ENCODE measurements around the gene MAP3K7CL. TPM values are rescaled to one million over a fixed set of nuclear protein-coding genes. Genes with fewer than 3 reads are reported as not detected.

MAP3K7CL gene
- 3.8 TPM for total RNA-seq

- ATAC-seq (no peak), DNase-seq (ENCODE audit: low spot score) (no peak)
These were observed at the start of gene MAP3K7CL for GRCh38 chr21:29130270-29130969. Gene MAP3K7CL (plus strand): TSS chr21:29130644. CDS start chr21:29133345, 2,701 bp downstream.

- no peak for ATAC-seq
- no peak for DNase-seq (ENCODE audit: low spot score)
These were observed 48.2 kb upstream of the MAP3K7CL start for GRCh38 chr21:29082046-29082815.

- no peak for DNase-seq (ENCODE audit: low spot score)
- ATAC-seq = no peak
These were observed 47.1 kb upstream of the MAP3K7CL start for GRCh38 chr21:29083306-29083705.

GRCh38 chr21:29084372-29084771 lies 46.1 kb upstream of the MAP3K7CL start:
- ATAC-seq (no peak), DNase-seq (ENCODE audit: low spot score) (no peak)

- no peak for DNase-seq (ENCODE audit: low spot score)
- ATAC-seq = no peak
These were observed 45.2 kb upstream of the MAP3K7CL start for GRCh38 chr21:29085106-29085752.

- ATAC-seq (no peak), DNase-seq (ENCODE audit: low spot score) (no peak)
These were observed 39.4 kb upstream of the MAP3K7CL start for GRCh38 chr21:29091033-29091432.

GRCh38 chr21:29092102-29092959 lies 38.1 kb upstream of the MAP3K7CL start:
- peak; percentile 83 for DNase-seq (ENCODE audit: low spot score)
- ATAC-seq = peak; percentile 87

- no peak for DNase-seq (ENCODE audit: low spot score)
- ATAC-seq = no peak
These were observed 34.0 kb upstream of the MAP3K7CL start for GRCh38 chr21:29096218-29097015.

- ATAC-seq (no peak), DNase-seq (ENCODE audit: low spot score) (no peak)
These were observed 32.3 kb upstream of the MAP3K7CL start for GRCh38 chr21:29098156-29098555.

GRCh38 chr21:29102791-29103257 lies 27.6 kb upstream of the MAP3K7CL start:
- ATAC-seq = peak; percentile 78
- DNase-seq (ENCODE audit: low spot score) = no peak

GRCh38 chr21:29104239-29104708 lies 26.2 kb upstream of the MAP3K7CL start:
- DNase-seq (ENCODE audit: low spot score) = no peak
- no peak for ATAC-seq

- ATAC-seq (no peak), DNase-seq (ENCODE audit: low spot score) (no peak)
These were observed 25.2 kb upstream of the MAP3K7CL start for GRCh38 chr21:29105218-29105617.

- no peak for ATAC-seq
- DNase-seq (ENCODE audit: low spot score) = no peak
These were observed 15.5 kb upstream of the MAP3K7CL start for GRCh38 chr21:29114765-29115500.

GRCh38 chr21:29115899-29116298 lies 14.5 kb upstream of the MAP3K7CL start:
- ATAC-seq (no peak), DNase-seq (ENCODE audit: low spot score) (no peak)

GRCh38 chr21:29117372-29117955 lies 13.0 kb upstream of the MAP3K7CL start:
- no peak for DNase-seq (ENCODE audit: low spot score)
- ATAC-seq = no peak

- ATAC-seq = no peak
- no peak for DNase-seq (ENCODE audit: low spot score)
These were observed 8.7 kb upstream of the MAP3K7CL start for GRCh38 chr21:29121759-29122158.

- ATAC-seq = no peak
- no peak for DNase-seq (ENCODE audit: low spot score)
These were observed 5.8 kb upstream of the MAP3K7CL start for GRCh38 chr21:29124645-29125044.

GRCh38 chr21:29125191-29125590 lies 5.3 kb upstream of the MAP3K7CL start:
- DNase-seq (ENCODE audit: low spot score) (no peak), ATAC-seq (no peak)

GRCh38 chr21:29125979-29126378 lies 4.5 kb upstream of the MAP3K7CL start:
- no peak for DNase-seq (ENCODE audit: low spot score)

More at GRCh38 chr21:29125979-29126378, 4.5 kb upstream of the MAP3K7CL start:
- no peak for ATAC-seq
